HFFc6 (cell line): ENCODE results near the gene TMEM94. TPM values are rescaled to one million over a fixed set of nuclear protein-coding genes. Genes with fewer than 3 reads are reported as not detected.

Experiments
- DNase-seq: peaks from one replicate; pipeline ENCODE4 v3.0.0-alpha.2; 2018
- H3K27ac Mint-ChIP-seq: 2 replicates; pipeline ENCODE4 v1.8.0; 2020; ENCODE audit warnings: mild to moderate bottlenecking, mixed read lengths
- H3K27me3 Mint-ChIP-seq: 2 replicates; pipeline ENCODE4 v1.8.0; 2021; ENCODE audit warnings: mild to moderate bottlenecking, moderate library complexity, mixed read lengths; ENCODE audit not compliant: insufficient read depth
- H3K36me3 Mint-ChIP-seq: 2 replicates; pipeline ENCODE4 v1.8.0; 2021; ENCODE audit warnings: low read depth, mixed read lengths
- H3K4me1 Mint-ChIP-seq: 2 replicates; pipeline ENCODE4 v1.8.0; 2020; ENCODE audit warnings: low read depth, mixed read lengths
- H3K4me3 Mint-ChIP-seq: 2 replicates; pipeline ENCODE4 v1.8.0; 2020; ENCODE audit warnings: mild to moderate bottlenecking, moderate library complexity, mixed read lengths
- H3K9me3 Mint-ChIP-seq: 2 replicates; pipeline ENCODE4 v1.8.0; 2020; ENCODE audit warnings: mild to moderate bottlenecking, mixed read lengths
- total RNA-seq, 6 experiments: library from RNA; stranded (reverse); fragmentation: NEBNext Ultra II Directional; extraction: Animal tissue kit (Norgen Biotek cat#: 25700); gene quantifications; 2 replicates in 1 of 6; 3 replicates in 5 of 6; pipeline ENCODE4 v1.2.3, GENCODE V29; 2021
- TF ChIP-seq, protein P1 (sequence below): fragments of 200-600 bp; sonication (generic); IDR thresholded peaks from 2 replicates; pipeline ENCODE4 v1.5.0; 2021; ENCODE audit warnings: antibody characterized with exemption, mild to moderate bottlenecking

The TMEM94 gene
- total RNA-seq, 6 experiments from 2014 or later: 31.7 to 43.9 (median 41.2) TPM

DNA sequence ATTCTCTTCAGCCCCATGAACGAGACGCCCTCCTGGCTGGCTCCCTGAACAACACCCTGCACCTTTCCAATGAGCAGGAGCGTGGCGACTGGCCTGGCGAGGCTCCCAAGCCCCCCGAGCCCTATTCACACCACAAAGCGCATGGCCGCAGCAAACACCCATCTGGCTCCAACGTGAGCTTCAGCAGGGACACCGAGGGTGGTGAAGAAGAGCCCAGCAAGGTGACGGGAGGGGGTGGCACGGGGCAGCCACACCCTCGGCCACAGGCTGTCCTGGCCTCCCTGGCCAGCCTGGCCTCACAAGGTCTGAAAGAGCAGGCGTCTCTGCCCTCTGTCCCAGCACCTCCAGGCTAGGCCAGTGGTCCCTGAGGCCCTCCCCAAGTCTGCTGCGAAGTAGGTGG lies 35.2 kb downstream of the TMEM94 start:
- Mint-ChIP-seq H3K4me1 (no peaks in the 10 kb centered on the region), H3K9me3 (no peaks in the 10 kb centered on the region), H3K36me3 (no peaks in the 10 kb centered on the region), H3K4me3 (no peak overlapping the region), H3K27me3 (peaks cover 4% of the 10 kb centered on the region; the same call in 1 of the 2 replicates), H3K27ac (no peak overlapping the region)
- TF ChIP-seq, protein P1, sequence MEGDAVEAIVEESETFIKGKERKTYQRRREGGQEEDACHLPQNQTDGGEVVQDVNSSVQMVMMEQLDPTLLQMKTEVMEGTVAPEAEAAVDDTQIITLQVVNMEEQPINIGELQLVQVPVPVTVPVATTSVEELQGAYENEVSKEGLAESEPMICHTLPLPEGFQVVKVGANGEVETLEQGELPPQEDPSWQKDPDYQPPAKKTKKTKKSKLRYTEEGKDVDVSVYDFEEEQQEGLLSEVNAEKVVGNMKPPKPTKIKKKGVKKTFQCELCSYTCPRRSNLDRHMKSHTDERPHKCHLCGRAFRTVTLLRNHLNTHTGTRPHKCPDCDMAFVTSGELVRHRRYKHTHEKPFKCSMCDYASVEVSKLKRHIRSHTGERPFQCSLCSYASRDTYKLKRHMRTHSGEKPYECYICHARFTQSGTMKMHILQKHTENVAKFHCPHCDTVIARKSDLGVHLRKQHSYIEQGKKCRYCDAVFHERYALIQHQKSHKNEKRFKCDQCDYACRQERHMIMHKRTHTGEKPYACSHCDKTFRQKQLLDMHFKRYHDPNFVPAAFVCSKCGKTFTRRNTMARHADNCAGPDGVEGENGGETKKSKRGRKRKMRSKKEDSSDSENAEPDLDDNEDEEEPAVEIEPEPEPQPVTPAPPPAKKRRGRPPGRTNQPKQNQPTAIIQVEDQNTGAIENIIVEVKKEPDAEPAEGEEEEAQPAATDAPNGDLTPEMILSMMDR: no peak
- DNase-seq: no peak

DNA sequence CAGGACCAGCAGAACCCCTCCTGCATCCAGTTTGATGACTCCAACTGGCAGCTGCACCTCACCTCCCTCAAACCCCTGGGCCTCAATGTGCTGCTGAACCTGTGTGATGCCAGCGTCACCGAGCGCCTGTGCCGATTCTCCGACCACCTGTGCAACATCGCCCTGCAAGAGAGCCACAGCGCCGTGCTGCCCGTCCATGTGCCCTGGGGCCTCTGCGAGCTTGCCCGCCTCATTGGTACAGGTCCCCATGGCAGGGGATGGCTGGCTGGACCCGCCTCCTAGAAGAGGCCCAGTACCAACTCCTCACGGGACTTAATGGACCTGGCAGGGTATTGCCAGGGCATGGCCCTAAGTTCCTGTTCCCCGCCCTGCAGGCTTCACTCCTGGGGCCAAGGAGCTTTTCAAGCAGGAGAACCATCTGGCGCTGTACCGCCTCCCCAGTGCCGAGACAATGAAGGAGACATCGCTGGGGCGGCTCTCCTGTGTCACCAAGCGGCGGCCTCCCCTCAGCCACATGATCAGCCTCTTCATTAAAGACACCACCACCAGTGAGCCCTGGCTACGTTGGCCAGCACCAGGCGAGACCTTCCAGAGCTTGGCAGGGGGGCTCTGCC lies 36.2 kb downstream of the TMEM94 start:
- H3K36me3 Mint-ChIP-seq: no peaks in the 10 kb centered on the region
- no peaks in the 10 kb centered on the region for H3K9me3 Mint-ChIP-seq
- no peak for DNase-seq
- H3K27me3 Mint-ChIP-seq: peaks cover 4% of the 10 kb centered on the region; the same call in 1 of the 2 replicates
- TF ChIP-seq, protein P1: no peak
- no peaks in the 10 kb centered on the region for H3K4me1 Mint-ChIP-seq
- H3K27ac Mint-ChIP-seq: no peak overlapping the region
- no peak overlapping the region for H3K4me3 Mint-ChIP-seq

DNA sequence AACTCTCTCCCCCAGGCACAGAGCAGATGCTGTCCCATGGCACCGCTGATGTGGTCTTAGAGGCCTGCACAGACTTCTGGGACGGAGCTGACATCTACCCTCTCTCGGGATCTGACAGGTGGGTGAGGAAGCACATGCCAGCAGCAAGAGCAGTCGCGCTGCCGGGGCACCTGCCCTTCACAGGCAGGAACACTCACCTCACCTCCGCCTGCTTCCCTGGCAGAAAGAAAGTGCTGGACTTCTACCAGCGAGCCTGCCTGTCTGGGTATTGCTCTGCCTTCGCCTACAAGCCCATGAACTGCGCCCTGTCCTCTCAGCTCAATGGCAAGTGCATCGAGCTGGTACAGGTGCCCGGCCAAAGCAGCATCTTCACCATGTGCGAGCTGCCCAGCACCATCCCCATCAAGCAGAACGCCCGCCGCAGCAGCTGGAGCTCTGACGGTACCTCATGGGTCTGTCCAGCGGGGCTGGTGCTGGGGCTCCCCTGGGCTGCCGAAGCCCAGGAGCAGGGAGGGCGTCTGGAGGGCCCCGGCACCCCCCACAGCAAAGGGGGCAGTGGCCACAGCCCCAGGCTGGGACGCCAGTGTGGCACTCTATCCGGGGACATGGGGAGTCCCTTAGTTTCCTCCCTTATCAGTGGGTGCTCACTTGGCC lies 37.2 kb downstream of the TMEM94 start:
- TF ChIP-seq, protein P1: no peak
- no peak overlapping the region for H3K27ac Mint-ChIP-seq
- peaks cover 4% of the 10 kb centered on the region for H3K27me3 Mint-ChIP-seq
- no peaks in the 10 kb centered on the region for H3K4me1 Mint-ChIP-seq
- H3K36me3 Mint-ChIP-seq: no peaks in the 10 kb centered on the region
- DNase-seq: no peak
- no peak overlapping the region for H3K4me3 Mint-ChIP-seq
- H3K9me3 Mint-ChIP-seq: no peaks in the 10 kb centered on the region

DNA sequence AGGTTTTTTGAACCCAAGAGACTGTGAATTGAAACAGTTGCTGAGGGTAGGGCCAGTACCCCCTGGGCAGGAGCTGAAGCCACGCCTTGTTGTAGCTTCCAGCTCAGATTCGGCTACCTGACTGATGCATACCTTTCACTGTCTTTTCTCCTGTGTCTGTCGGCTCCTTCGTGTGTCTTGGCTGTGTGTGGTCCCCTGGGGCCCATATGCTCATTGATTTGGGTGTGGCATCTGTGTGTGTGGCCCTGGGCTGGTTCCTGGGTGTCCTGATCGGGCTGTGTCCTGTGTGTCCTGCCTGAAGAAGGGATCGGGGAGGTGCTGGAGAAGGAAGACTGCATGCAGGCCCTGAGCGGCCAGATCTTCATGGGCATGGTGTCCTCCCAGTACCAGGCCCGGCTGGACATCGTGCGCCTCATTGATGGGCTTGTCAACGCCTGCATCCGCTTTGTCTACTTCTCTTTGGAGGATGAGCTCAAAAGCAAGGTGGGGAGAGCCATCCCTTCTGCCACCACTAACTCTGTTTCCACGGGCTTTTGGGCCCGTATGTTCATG lies 38.0 kb downstream of the TMEM94 start:
- Mint-ChIP-seq H3K27ac (no peak overlapping the region), H3K4me3 (no peak overlapping the region), H3K36me3 (no peaks in the 10 kb centered on the region), H3K9me3 (no peaks in the 10 kb centered on the region), H3K27me3 (peaks cover 4% of the 10 kb centered on the region), H3K4me1 (no peaks in the 10 kb centered on the region)
- TF ChIP-seq, protein P1: no peak
- no peak for DNase-seq

DNA sequence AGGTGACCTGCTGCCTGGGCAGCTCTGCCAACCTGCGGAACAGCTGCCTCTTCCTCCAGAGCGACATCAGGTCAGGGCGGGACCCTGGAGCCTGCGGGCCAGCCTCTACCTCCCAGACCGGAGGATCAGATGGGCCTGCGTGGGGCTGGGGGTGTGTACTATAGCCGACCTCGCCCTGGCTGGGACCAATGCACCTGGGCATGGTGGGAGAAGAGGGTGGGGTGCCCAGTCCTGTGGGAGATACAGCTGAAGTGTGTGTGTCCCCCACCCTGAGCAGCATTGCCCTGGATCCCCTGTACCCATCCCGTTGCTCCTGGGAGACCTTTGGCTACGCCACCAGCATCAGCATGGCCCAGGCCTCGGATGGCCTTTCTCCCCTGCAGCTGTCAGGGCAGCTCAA lies 39.6 kb downstream of the TMEM94 start:
- TF ChIP-seq, protein P1: no peak
- Mint-ChIP-seq H3K4me1 (no peaks in the 10 kb centered on the region), H3K9me3 (no peaks in the 10 kb centered on the region), H3K36me3 (no peaks in the 10 kb centered on the region), H3K4me3 (no peak overlapping the region), H3K27ac (no peak overlapping the region), H3K27me3 (peaks cover 4% of the 10 kb centered on the region)
- DNase-seq: no peak
